PFSK-1 (cell line): ENCODE data around the gene NCL.

Experiments
- POLR2AphosphoS5 ChIP-seq: IDR thresholded peaks from 2 replicates; pipeline ENCODE4 v1.6.1; 2012; ENCODE audit warnings: low read depth, mild to moderate bottlenecking, control low read depth, low read length, moderate library complexity
- REST ChIP-seq, 2 experiments: IDR thresholded peaks; 2 replicates each; pipeline versions ENCODE4 v1.6.1 to v1.8.0; 2011 to 2012; ENCODE audit warnings: low read depth in 2 of 2, low read length in 2 of 2, control low read depth in 1 of 2, inconsistent platforms in 1 of 2, mild to moderate bottlenecking in 1 of 2, moderate library complexity in 1 of 2; ENCODE audit not compliant: insufficient read depth in 1 of 2
- SIN3A ChIP-seq: IDR thresholded peaks from 2 replicates; pipeline ENCODE4 v1.6.1; 2012; ENCODE audit warnings: mild to moderate bottlenecking, low read length, moderate library complexity, borderline replicate concordance; ENCODE audit not compliant: insufficient read depth

DNA sequence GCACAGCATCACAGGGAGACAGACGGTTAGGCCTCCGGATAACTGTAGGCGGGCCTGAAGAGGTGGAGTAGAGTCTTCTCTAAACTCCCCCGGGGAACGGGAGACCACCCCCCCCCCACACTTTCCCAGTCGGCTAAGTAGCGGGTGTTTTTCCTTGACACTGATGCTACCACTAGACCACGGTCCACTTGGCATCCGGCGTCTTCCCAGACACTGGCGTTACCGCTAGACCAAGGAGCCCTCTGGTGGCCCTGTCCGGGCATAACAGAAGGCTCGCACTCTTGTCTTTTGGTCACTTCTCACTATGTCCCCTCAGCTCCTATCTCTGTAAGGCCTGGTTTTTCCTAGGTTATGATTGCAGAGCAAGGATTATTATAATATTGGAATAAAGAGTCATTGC is 25.7 kb upstream of the NCL start:
- TF ChIP-seq POLR2AphosphoS5 = no peak
- no peak for TF ChIP-seq REST (IDR thresholded peaks at IDR 0.05; ENCODE audit: insufficient read depth in 1 of 2, low read depth in 2 of 2, low read length in 2 of 2)
- no peak for TF ChIP-seq SIN3A
